Measurements from ENCODE around the gene SOWAHD.
"Not testable (repeated sequence)": the region's sequence is repeated elsewhere in the genome, so short reads cannot be mapped to it uniquely, and the experiment has no call there.

The SOWAHD gene

DNA sequence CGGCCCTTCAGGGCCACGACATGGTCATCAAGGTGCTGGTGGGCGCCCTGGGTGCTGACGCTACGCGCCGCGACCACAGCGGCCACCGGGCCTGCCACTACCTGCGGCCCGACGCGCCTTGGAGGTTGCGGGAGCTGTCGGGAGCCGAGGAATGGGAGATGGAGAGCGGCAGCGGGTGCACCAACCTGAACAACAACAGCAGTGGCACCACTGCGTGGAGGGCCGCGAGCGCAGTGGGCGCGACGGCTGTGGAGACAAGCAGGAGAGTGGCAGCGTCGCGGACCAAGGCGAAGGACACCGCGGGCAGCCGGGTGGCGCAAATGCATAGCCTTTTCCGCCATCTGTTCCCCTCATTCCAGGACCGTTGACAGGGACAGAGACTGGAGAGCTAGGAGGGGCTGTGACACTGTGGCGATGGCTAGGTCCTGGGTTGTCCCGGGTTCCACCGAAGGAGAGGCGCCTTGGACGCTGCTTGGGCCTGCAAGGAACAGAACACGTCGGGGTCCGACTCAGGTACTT is 919 bp downstream of the SOWAHD start:
- DNase-seq, result no peak

DNA sequence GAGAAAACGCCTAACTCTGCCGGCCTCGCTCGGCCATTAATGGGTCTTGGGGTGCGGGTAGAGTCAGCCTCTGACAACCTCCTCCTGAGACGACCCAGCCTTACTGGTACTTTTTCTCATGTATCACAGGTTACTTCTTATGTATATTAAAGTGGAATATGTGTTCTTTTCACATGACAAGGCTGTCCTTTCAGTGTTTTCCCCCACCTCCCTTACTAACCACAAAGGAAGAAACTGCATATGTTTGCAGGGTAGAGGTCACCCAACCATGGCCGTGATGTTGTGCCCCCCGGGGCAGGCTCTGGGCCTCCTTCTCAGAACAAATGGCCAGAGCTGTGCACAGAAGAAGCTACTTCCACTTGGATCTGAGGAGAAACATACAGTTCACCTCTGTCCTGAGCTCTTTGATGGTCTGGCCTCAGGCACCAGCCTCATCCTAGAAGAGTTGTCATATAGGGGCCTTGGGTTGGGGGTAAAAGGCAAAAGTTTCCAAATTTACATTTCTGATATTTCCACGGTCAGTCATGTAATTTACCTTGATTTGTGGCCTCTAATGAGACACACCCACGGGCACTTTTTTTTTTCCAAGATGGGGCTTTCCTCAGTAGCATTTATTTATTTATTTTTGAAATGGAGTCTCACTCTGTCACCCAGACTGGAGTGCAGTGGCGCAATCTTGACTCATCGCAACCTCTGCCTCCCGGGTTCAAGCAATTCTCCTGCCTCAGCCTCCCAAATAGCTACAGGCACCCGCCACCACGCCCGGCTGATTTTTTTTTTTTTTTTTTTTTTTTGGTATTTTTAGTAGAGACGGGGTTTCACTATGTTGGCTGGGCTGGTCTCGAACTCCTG is 1.9 kb downstream of the SOWAHD start:
- DNase-seq, result no peak

DNA sequence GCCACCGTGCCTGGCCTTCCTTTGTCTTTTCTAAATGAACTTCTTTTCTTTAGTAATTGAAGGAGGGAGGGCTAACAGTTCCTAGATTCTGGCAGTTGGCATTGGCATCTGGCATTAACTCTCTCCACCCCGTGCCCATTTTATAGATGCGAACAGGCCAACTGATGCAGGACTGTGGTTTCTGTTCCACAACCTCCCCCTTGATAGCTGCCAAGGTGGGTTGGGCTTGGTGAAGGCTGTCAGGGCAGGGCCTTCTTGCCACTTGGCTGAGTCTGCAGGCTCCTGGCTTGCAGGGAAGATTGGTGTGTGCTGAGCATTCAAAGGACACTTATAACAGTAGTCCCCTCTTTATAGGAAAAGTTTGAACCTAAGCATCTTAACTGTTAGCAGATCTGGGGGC is 4.3 kb downstream of the SOWAHD start:
- no peak for DNase-seq

- no peak for DNase-seq
Measured at GRCh38 chrX:119763181-119763580, 4.8 kb downstream of the SOWAHD start.

DNA sequence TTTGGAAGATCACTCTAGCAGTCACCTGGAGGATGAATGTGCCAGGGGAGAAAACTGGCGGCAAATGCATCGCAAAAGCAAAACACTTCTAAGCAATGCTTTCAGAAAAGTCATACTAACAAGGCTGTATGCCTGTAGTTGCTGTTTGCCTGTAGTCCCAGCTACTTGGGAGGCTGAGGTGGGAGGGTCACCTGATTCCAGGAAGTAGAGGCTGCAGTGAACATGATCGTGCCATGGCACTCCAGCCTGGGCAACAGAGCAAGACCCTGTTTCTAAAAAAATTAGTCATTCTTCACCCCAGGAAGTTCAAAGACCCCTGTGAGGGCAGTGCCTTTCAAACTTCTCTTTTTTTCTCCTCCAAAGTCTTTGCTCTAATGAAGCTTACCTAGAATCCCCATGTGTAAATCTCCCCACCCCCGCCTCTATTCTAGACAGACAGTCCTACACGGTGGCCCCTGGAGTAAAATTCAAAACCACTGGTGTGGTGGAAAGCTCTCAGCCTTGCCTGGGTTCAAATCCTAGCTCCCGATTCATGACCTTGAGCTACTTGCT is 5.5 kb downstream of the SOWAHD start:
- DNase-seq, result no peak

DNA sequence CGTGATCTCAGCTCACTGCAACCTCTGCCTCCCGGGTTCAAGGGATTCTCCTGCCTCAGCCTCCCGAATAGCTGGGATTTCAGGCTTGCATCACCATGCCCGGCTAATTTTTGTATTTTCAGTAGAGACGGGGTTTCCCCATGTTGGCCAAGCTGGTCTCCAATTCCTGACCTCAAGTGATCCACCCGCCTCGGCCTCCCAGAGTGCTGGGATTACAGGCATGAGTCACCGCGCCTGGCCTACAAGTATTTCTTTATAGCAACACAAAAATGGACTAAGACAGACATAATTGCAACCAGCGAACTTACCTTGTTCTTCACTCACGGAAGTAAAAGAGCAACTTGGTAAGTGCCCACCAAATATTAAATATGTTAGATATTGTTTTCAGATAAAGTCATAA is 10.0 kb downstream of the SOWAHD start:
- DNase-seq, result not testable (repeated sequence)

GRCh38 chrX:119769388-119769787 is 11.0 kb downstream of the SOWAHD start:
- not testable (repeated sequence) for DNase-seq

GRCh38 chrX:119775517-119776238 is 17.3 kb downstream of the SOWAHD start:
- no peak for DNase-seq

DNA sequence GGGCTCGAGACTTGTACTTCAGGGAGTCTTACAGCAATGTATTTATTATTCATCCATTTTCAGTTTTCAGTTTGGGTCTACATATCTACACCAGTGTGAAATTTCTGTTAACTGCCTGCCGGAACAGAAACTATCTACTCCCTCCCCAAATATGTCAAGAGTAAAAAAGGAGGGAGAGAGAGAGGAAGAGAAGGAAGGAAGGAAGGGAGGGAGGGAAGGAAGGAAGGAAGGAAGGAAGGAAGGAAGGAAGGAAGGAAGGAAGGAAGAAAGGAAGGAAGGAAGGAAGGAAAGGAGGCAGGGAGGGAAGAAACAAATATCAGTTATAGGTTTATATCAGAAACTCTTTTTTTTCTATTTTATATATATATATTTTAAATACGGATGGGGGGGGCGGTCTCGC is 20.4 kb downstream of the SOWAHD start:
- no peak for DNase-seq

- DNase-seq, result no peak
Measured at GRCh38 chrX:119783026-119783425, 24.6 kb downstream of the SOWAHD start.

DNA sequence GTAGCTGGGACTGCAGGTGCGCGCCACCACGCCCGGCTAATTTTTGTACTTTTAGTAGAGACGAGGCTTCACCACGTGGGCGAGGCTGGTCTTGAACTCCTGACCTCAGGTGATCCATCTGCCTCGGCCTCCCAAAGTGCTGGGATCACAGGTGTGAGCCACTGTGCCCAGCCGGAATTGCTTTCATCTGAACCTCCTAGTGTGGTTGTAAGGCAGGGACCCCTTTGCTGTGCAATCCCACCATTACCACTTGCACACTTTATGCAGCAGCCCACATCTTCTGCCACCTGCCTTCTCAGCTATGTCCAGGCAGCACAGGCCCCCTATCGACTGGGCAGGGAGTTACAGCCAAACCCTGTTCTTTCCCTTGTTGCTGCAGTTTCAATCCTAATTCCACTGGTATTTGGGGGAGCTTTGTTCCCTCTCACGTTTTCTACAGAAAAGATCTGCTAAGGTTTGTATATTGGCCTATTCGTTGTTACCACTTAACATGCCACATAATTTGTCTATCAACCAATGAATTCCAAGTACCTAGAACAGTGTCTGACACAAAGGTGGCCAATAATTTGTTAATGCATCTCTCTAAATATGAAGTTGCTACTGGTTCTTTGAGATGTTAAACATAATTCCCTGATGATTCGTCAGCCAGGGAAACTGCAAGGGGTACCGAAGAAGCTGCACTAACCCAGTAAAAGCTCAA is 26.5 kb downstream of the SOWAHD start:
- peak in 1 of 2 experiments; percentile 22 for DNase-seq

GRCh38 chrX:119790977-119791436 is 32.6 kb downstream of the SOWAHD start:
- peak in 1 of 2 experiments; percentile 35 for DNase-seq

DNA sequence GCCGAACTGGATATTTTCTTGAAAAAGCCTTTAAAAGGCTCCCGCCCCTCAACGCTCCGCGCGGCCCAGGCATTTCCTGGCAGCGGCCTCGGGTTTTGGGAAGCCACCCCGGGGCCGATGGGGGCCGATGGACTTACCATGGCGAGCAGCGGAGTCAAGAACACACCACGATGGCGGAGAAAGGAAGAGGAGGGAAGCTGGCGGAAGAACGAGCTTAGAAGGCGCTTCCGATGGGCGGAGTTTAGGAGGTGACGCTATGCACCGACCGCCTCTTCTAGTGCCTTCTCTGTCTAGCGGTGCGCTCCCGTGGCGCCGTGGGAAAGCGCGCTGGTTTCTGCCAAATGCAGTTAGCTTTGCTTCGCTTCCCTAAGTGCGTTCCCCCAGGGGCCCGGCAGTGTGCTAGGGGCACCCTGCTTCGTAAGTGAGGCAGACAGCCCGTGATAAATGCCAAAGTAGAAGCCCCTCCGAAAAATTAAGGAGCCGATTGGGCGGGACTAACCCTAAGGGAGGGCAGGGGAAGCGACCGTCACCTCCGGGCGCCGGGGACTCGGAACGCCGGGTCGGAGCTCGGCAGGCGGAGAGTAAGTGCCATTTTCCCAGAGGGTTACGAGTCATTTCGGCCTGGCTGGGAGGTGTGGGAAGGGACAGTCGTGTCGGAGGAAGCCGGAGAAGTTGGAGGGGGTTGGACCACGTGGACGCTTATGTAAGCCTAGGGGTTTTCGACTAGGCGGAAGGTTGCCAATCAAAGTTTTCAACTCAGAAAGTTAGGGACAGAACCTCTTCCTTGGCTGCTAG is 33.2 kb downstream of the SOWAHD start, which contains the start of gene RPL39:
RPL39 (minus strand) TSS at position 194 of the 795 bp plus-strand sequence; CDS start at position 140, 54 bp downstream.
- DNase-seq, result peak; percentile 77 to 79

DNA sequence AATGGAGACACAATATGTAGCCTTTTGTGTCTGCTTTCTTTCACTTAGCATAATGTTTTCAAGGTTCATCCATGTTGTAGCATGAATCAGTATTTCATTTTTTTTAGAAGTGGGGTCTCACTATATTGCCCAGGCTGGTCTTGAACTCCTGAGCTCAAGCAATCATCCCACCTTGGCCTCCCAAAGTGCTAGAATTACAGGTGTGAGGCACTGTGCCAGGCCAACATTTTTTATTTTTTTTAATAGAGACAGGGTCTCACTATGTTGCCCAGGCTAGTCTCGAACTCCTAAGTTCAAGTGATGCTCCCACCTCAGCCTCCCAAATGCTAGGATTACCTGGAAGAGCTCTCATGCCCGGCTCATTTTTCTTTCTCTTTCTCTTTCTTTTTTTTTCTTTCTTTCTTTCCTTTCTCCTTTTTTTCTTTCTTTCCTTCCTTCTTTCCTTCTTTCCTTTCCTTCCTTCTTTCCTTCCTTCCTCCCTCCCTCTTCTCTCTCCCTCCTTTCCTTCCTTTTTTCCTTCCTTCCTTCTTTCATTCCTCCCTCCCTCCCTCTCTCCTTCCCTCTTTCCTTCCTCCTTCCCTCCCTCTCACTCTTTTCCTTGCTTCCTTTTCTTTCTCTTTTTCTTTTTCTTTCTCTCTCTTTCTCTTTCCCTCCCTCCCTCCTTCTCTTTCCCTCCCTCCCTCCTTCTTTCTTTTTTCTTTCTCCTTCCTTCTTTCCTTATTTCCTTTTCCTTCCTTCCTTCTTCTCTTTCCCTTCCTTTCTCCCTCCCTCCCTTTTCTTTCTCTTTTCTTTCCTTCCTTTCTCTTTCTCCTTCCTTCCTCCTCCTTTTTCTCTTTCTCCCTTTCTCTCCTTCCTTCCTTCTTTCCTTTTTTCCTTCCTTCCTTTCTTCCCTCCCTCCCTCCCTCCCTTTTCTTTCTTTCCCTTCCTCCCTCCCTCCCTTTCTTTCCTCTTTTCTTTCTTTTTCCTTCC is 43.1 kb downstream of the SOWAHD start:
- no peak for DNase-seq

DNA sequence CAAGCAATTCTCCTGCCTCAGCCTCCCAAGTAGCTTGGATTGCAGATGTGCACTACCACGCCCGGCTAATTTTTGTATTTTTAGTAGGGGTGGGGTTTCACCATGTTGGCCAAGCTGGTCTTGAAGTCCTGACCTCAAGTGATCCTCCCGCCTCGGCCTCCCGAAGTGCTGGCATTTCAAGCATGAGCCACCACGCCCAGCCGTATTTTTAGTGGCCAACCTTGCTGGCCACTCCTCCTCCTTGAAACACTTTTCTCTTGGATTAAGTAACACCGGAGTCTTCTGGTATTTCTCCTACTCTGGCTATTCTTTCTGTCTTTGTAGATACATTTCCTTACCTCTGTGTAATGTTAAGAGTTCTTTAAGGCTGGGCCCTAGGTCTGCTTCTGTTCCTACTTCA is 44.2 kb downstream of the SOWAHD start:
- DNase-seq, result no peak

- DNase-seq, result not testable (repeated sequence)
Measured at GRCh38 chrX:119808461-119808860, 50.1 kb downstream of the SOWAHD start.

GRCh38 chrX:119809185-119809666 is 50.8 kb downstream of the SOWAHD start:
- DNase-seq, result no peak

All from SHP77 (cell line).